ENCODE data around the gene ATP10A.

- TF ChIP-seq CTCF (IDR thresholded peaks at IDR 0.05) (no peak), POLR2A (IDR thresholded peaks at IDR 0.05) (no peak)
Observed at GRCh38 chr15:25825207-25825606, 37.9 kb downstream of the ATP10A start.

Data from heart left ventricle (tissue), 13 donors.